Neural progenitor cell (in vitro differentiated cells): ENCODE data around the gene C1orf21.

Source experiments
- EZH2phosphoT487 ChIP-seq: fragments of 200-600 bp; sonication (generic); IDR thresholded peaks from 2 replicates; pipeline ENCODE4 v1.6.1; 2017; ENCODE audit warnings: antibody characterized with exemption
- TF ChIP-seq, protein P1 (sequence below): fragments of 200-600 bp; sonication (generic); IDR thresholded peaks from 2 replicates; pipeline ENCODE4 v1.5.1; 2017; ENCODE audit warnings: antibody characterized with exemption, mild to moderate bottlenecking

DNA sequence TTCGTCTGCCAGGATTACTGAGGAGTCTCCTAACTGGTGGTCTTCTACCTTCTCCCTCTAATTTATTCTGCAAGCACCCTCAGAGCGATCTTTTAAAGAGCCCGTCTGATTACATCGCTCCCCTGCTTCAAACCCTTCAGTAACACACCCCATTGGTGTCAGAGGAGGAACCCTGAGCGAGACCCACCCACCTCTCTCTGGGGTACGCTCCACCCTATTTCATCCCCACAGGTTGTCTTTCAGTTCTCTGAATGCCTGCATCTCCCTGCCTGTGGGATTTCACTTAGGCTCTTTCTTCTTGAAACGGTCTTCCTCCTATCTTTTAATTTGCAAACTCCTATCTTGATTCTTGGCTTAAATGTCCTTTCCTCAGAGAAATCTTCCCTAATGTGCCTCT lies 39.4 kb downstream of the C1orf21 start:
- TF ChIP-seq, protein P1, sequence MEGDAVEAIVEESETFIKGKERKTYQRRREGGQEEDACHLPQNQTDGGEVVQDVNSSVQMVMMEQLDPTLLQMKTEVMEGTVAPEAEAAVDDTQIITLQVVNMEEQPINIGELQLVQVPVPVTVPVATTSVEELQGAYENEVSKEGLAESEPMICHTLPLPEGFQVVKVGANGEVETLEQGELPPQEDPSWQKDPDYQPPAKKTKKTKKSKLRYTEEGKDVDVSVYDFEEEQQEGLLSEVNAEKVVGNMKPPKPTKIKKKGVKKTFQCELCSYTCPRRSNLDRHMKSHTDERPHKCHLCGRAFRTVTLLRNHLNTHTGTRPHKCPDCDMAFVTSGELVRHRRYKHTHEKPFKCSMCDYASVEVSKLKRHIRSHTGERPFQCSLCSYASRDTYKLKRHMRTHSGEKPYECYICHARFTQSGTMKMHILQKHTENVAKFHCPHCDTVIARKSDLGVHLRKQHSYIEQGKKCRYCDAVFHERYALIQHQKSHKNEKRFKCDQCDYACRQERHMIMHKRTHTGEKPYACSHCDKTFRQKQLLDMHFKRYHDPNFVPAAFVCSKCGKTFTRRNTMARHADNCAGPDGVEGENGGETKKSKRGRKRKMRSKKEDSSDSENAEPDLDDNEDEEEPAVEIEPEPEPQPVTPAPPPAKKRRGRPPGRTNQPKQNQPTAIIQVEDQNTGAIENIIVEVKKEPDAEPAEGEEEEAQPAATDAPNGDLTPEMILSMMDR = no peak
- TF ChIP-seq EZH2phosphoT487 = no peak
